HG03175 (cell line): Measurements from ENCODE around the gene SRRM5.

Experiments
- ATAC-seq: cut with Tn5 transposase; IDR thresholded peaks from one replicate; pipeline ENCODE4 v1.9.1; 2021; ENCODE audit warnings: mild to moderate bottlenecking, moderate library complexity; ENCODE audit not compliant: unreplicated experiment

SRRM5 gene

GRCh38 chr19:43664018-43664417, 52.1 kb downstream of the SRRM5 start:
- no peak for ATAC-seq
